A549 (cell line): ENCODE results near the gene THADA.

Experiments
- CHD4 ChIP-seq: fragments of 200-600 bp; sonication (generic); IDR thresholded peaks from 2 replicates; pipeline ENCODE4 v1.6.1; 2016; ENCODE audit warnings: antibody characterized with exemption, mild to moderate bottlenecking, borderline replicate concordance
- CTCF ChIP-seq: fragments of >200 bp; sonication (Bioruptor Twin); formaldehyde crosslinking; IDR thresholded peaks from 3 replicates; pipeline ENCODE4 v1.5.1; 2016

DNA sequence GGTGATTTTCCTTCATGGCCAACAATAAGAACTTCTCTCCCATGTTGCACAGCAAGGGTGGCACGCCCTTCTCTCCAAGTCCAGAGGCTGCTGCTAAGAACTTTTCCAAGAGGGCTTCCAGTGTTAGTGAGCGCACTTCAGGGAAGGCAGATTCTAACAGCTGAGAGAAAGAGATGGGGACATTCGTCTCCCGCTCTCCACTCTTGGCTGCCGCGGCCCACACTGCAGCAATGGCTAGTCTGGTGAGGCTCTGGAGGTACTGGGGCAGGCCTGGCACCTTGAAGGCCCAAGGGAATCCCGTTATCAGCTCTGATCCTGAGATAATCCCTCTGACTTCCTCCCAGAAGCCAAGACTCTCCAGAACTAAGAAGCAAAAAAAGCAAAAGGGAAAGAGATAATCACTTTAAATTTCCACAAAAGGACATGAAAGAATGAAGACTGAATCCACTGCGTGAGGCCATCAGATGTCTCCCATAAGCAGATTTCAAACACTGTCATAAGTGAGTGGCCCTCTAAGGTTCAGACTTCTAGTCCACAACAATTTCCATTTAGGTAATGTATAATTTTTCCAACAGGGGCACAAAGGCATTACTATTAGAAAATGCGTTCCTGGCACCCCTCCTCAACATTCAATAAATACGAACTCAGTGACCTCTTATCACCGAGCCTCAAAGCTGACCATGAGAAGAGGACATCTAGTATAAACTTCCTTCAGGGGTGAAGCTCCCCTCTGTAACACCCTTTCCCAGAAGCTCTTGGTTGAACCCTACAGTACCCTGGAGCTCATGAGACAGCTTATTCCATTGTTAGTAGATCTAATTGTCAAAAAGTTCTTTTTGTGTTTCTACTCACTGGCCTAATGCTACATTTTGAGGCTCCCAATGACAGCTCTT is 302.7 kb downstream of the THADA start:
- TF ChIP-seq CHD4 (no peak), CTCF (no peak)
